HCT116 (cell line): ENCODE measurements around the gene NR1D2.

Experiments used
- CEBPB ChIP-seq: IDR thresholded peaks from 2 replicates; pipeline ENCODE4 v1.6.1; 2012; ENCODE audit warnings: low read depth
- CTCF ChIP-seq, 3 experiments: fragments of 200-600 bp in 1 of 3; sonication (generic) in 1 of 3; IDR thresholded peaks in 2 of 3; conservative IDR thresholded peaks in 1 of 3; 2 replicates each; pipeline ENCODE4 v1.5.1; 2012 to 2017; ENCODE audit warnings: low read depth in 2 of 3, low read length in 2 of 3, antibody characterized with exemption in 1 of 3, borderline replicate concordance in 1 of 3, control low read depth in 1 of 3, mild to moderate bottlenecking in 1 of 3, mixed read lengths in 1 of 3, mixed run types in 1 of 3, moderate library complexity in 1 of 3; ENCODE audit not compliant: insufficient read depth in 1 of 3
- EZH2 ChIP-seq: fragments of 200-600 bp; sonication (generic); IDR thresholded peaks from 2 replicates; pipeline ENCODE4 v1.6.1; 2017; ENCODE audit warnings: antibody characterized with exemption, mixed run types
- MAX ChIP-seq: IDR thresholded peaks from 2 replicates; pipeline ENCODE4 v1.6.1; 2012
- POLR2A ChIP-seq: IDR thresholded peaks from 2 replicates; pipeline ENCODE4 v1.7.0; 2011; ENCODE audit warnings: borderline replicate concordance; ENCODE audit not compliant: insufficient read depth, insufficient read length; ENCODE audit errors: extremely low read depth
- POLR2AphosphoS5 ChIP-seq: IDR thresholded peaks from 2 replicates; pipeline ENCODE4 v1.6.1; 2011; ENCODE audit warnings: mild to moderate bottlenecking, low read depth, low read length, moderate library complexity
- SRF ChIP-seq: IDR thresholded peaks from 2 replicates; pipeline ENCODE4 v1.6.1; 2012; ENCODE audit warnings: low read depth

- TF ChIP-seq MAX: no peak
- no peak for TF ChIP-seq CTCF (IDR thresholded peaks at IDR 0.05 in 2 of 3, conservative IDR thresholded peaks at IDR 0.05 in 1 of 3; ENCODE audit: borderline replicate concordance in 1 of 3, insufficient read depth in 1 of 3, low read depth in 2 of 3, low read length in 2 of 3)
- no peak for TF ChIP-seq SRF
- TF ChIP-seq CEBPB: no peak
- no peak for TF ChIP-seq POLR2AphosphoS5
- TF ChIP-seq POLR2A: no peak
- no peak for TF ChIP-seq EZH2
These were observed 59.3 kb downstream of the NR1D2 start for GRCh38 chr3:24004171-24004938.
